ENCODE measurements around the gene CAMTA1.

Gene CAMTA1

DNA sequence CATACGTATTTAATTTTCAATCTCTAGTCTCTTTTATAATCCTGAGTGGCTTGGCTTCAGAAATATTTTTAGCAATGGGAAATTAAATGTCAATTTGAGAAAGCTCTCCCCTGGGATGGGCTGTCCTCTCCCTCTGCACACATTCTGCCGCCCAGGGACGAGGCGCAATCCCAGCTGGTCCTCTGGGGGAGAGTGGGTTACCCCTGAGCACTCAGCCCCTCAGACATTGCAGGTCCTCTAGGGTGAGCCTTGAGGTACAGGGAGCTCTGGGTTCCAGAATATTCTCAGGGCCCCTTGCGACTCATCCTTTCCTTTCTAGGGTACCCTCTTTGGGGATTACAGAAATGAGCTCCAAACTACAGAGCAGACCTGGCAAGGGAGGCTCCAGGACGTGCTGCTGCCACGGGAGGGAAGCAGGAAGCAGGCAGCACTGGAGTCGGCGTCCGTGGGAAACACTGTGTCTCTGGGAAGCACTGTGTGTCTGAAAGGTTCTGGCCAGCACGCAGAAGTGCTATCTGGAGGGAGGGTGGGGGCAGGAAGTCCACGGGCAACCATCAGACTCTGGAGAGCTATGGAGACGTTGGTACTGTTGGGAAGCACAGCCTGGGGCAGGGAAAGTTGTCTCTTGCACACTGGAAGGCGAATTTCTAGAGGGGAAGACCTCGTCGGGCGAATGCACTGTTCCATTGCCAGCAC lies 642.5 kb downstream of the CAMTA1 start:
- no peak for DNase-seq

DNA sequence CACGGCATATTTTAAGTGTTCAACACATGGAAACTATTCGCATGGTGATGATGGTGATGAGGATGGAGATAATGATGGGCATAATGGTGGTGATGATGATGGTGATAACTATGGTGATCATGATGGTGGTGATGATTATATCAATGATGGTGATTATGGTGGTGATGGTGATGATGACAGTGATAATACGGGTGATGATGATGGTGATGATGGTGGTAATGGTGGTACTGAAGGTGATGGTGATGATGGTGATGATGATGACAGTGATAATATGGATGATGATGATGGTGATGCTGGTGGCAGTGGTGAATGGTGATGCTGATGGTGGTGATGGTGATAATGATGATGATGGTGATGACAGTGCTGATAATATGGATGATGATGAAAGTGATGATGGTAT lies 644.0 kb downstream of the CAMTA1 start:
- DNase-seq, result no peak

DNA sequence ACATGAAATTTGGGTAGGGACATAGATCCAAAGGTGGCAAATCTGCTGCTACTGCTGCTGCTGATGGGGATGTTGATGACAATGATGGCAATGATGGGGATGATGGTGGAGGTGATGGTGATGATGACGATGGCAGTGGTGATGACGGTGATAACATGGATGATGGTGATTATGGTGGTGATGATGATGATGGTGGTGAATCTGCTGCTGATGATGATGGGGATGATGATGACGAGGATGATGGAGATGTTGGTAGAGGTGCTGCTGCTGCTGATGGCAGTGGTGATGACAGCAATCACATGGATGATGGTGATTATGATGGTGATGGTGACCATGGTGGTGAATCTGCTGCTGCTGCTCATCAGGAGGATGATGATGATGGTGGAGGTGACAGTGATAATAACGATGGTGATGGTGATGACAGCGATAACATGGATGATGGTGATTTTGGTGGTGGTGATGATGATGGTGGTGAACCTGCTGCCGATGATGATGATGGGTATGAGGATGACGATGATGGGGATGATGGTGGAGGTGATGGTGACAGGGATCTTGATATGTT lies 644.9 kb downstream of the CAMTA1 start:
- no peak for DNase-seq

DNA sequence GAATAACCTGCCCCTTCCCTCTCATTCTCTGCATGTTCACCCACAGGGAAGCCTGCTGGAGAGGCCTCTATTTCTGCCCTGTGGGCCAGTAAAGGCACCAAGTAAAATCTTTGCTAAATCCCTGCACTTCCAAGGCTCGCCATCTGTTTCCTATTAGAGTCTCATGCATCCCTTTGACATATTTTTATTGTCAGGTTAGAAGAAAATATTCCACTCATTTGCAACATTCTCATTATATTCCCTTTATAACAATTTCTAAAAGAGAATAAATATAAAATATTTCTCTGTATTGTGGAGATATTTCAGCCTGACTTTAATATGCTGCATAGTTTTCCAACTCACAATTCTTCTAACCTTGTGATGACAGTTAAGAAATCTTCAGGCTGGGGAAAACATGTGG lies 645.4 kb downstream of the CAMTA1 start:
- no peak for DNase-seq

DNA sequence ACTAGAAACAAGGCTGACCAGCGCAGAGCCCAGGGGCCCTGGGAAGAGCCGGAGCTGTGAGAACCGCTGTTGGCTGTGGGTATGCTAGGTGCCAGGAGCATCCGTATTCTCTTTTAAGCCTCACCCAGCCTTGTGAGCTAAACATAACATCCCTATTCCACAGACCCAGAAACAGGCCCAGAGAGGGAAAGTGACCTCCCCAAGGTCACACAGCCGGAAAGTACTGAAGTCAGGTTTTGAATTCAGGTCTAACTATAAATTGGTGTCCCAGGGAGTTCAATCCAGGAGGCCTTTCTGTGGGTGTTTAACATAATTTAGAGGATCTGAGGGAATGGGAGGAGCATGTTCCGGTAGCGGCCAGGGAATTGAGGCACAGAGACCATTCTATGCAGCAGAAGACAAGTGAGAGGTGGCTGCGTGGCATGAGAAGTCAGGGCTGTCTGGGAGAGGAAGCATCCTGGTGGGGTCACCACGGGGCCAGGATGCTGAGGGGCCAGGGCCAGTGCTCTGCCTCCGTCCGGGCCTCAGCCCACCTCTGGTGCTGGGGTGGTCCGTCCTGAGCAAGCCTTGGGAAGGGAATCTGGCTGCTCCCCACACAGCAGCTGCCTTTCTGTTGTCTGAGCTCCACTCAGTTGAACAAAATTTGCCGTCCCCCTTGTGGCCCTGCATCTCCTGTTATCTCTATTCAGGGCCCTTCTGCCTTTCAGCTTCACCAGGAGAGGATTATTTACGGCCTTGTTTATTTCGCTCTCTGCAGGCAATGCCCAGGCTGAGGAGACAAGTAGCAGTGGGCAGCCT lies 647.0 kb downstream of the CAMTA1 start:
- no peak for DNase-seq

DNA sequence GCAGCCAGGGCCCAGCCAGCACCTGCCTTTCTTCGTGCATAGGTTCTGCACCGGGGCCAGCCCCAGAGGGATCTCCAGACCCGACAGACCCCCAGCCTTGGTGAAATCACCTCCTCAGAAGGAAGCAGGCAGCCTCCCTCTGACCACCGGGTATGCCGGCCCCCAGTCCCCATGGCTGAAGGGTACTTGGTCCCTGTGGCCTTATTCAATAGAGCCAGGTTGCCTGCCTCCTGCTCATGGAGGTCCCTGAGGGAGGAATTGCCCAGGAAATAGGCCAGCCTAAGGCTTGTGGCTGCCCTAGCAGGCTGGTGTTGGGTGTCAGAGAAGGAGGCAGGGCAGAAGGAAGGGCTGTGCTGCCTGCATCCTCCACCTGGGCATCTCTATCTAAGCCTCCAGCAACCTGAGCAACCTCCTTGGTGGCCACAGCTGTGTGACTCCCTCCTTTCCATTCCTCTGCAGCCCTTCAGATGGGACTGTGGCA lies 647.7 kb downstream of the CAMTA1 start:
- no peak for DNase-seq

DNA sequence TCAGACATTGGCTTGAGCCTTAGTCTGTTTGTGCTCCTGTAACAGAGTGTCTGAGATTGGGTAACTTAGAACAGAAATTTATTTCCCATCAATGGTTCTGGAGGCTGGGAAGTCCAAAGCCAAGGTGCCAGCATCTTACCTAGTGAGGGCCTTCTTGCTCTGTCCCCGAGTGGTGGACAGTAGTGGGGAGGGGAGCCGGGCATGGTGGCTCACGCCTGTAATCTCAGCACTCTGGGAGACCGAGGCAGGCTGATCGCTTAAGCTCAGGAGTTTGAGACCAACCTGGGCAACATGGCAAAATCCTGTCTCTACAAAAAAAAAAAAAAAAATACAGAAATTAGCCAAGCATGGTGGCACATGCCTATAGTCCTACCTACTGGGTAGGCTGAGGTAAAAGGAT lies 649.3 kb downstream of the CAMTA1 start:
- no peak for DNase-seq

DNA sequence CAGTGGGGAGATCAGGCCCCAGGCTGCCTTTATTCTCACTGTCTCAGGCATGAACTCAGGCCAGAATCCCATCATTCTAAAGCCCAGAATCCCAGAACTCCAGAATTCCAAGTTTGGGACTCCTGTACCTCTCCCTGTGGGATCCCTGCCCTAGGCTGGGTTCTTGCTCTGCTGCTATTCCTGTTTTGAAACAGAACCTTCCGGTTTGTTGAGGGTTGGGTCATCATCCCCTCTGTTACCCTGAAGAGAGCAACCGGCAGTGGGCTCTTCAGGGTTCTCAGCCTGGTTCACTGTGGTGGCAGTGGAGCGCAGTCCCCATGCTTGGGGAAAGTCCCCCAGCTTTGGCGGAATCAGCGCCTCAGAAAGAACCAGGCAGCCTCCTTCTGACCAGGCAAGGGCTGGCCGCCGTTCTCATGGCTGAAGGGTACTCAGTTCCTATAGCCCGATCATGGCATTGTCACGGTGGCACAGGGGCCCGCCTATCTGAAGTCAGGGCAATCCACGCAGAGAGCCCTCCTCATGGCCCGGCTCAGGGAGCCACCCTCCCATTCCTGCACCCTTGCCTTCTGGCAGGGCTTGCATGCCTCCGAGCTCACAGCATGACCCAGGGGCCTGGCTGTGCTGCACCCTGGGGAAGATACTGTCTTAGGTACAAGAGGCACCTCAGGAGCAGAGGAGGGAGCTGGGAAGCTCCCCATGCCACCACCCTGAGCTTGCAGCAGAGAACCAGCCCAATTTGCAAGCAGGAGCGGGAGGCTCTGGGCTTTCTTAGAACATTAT lies 650.2 kb downstream of the CAMTA1 start:
- no peak for DNase-seq

DNA sequence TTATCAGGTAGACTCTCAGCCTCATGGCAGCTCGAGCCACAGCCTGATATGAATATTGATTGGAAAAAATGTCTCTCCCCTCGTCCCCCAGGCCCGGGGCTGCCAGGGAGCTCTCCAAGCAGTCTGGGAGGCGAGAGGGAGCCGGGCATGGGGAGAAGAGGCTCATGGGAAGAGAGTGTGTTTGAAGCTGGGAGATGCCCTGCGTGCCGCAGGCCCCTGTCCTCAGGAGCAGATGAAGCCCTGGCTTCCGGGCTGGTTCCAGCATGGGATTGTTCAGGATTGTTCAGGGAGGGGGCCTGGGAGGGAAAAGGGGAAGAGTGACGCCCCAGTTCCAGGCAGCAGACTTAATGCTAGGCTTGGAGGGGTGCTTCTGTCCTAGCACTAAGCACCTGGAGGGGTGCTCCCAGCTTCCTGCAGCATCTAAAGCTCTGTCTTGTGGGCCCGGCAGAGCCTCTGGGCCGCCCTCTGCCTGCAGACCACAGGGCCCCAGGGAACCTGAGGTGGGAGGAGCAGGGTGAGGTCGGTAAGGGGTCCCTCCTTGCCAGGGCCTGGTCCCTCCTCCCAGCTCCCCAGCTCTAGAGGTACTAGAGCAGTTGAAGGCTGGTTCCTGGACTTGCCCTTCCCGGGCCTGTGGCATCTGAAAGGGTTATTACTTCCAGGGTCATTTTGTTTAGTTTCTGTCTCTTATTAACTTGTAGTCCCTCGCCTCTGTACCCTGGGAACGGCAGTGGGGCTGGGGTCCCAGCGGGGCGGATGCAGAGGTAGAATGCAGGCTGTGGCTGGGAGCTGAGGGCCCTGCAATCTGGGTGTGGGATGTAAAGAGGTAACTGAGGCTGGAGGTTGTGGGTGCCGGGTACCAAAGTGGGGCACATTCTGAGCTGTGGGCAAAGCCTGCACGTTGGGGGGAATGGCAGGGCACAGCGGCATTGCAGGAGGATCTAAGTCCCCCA lies 651.1 kb downstream of the CAMTA1 start:
- DNase-seq, result no peak

DNA sequence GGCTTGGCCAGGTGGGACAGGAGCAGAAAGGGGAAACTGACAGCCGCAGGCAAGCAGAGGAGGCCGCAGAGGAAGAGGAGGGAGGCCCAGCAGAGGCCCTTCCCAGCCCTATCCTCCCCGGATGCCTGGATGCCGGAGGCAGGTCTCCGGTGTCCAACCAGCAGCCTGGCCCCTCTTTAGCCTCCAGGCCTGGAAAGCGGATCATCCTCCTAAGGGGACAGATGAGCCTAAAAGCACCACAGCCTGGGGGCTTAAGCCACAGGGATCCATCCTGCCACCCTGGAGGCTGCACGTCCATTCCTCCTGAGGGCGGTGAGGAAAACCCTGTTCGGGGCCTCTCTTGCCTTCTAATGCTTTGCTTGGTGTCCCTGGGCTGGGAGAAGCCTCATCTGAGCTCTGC lies 651.8 kb downstream of the CAMTA1 start:
- DNase-seq, result no peak

DNA sequence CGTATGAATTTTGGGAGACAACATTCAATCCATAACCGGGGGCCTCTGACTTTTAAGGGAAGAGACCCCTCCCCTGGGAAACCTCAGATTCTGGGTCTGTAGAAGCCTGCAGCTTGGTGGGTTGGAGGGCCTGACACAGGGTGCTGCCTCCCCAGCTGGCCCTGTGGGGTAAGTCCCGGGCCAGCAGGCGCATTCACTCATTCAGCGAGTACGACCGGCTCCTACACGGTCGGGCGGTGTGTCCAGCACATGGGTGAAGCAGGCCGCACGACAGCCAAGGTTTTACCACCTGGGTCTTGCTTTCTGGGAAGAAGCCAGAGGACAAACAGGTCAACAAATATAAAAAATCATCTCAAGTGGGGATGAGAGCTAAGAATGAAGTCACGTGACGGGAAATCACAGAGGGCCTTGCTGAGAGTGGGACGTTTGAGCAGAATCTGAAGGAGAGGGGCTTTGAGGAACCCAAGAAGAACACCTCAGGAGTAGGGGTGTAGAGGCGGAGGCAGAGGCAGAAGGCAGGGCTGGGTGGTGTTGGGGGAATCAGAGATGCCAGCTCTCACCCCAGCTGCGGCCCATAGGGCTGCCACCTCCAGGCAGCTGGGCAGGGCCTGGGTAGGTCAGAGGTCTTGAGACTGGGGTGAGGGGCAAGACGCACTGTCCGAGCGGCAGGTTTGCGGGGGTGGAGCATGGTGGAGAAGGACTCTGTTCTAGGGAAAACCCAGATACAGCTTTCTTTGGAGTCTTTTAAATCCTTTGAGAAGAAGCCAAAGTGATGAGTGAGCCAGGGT lies 652.5 kb downstream of the CAMTA1 start:
- no peak for DNase-seq

DNA sequence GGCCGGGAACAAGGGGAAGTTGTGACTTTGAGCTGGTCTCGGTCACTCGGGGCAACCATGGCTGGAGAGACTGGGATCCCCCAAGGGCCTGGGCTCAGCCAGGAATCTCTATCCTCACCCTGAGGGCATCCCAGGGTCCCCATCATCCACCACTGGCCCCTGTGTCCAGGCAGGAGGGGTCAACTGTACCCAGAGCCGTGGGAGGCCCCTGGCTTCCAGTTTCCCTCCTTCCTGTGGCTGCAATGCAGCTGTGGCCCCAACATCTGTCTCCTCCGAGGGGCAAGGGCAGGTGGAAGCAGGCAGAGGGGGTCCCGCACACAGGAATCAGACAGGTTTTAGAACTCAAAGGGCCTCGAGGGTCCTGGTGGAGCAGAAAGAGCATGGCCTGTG lies 653.1 kb downstream of the CAMTA1 start:
- DNase-seq, result no peak

DNA sequence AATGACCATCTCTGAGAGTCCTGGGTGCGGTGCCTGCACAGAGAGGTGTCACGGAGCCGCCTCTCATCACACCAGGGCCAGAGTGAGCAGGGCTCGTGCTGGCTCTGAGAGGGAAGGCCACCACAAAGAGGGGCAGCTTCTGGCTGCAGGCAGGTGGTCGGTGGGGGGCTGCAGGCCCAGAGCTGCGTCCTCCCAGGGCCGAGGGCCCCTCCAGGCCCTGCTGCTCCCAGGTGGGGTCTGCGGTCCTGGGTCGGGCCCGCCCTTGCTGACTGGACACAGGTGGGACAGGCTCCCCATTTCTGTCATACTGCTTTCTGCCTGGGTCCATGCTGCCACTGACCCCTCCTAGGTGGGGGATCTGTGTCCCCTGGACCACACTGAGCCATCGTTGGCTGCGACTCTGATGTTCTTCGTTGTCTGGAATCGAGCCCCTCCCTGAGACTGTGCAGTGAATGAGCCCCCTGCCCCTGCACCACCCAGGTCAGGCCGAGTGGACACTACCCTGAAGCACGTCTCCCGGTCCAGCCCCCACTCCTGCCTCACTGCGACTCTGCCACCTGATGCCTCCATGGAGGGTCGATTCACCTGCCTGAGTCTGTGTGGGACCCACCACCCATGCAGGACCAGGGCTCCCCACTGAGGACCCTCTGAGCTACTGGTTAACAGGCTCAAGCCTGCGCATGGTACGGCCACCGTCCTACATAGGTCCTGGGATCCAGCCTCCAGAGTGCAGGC lies 653.8 kb downstream of the CAMTA1 start:
- no peak for DNase-seq

DNA sequence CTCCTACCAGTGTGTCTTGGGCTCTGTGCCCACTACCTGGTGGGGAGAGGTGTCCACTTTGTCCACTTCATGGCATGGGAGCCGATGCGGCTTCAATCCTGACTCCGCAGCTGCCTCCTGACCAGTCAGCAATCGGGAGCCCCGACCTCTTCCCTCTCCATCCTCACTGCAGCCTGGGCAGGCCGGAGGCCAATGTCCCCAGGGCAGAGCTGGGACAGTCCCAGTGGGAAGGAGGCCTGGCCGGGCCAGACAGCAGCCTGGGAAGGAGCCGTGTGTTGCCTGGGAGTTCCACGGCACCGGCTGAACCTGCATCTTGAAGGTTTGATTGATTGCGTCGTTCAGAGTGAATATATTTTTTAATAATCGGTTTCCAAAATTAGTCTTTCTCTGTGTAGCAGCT lies 654.9 kb downstream of the CAMTA1 start:
- no peak for DNase-seq

DNA sequence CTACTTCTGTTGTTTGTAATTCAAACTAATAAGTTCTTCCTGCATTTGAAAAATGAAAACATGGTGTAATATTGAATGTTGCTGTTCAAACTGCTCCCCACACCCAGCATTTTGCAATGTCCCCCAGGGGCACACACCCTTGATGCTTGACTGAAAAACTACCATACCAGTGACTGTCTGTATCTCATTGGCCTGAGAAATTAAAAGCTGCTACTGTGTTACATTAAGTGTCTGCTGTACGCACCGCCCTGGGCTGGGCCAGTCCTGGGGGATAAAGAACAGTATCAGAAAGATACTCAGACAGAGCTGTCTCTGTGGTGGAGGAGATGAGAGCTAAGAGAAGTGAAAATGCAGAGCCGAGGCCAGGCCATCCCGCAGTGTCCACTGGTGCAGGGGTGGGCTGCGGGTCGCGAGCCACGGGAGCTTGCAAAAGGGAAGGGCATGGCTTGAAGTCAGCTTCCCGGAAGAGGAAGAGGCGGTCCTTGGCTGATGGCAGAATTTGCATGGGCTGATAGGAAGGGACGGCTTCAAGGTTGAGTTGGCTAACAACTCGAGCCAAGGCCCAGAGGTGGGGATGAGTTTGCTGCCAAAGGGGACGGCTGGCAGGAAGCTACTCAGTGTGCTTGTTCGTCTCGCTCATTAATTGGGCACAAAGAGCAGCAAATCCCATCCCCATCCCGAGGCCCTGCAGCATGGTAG lies 656.0 kb downstream of the CAMTA1 start:
- DNase-seq, result no peak

DNA sequence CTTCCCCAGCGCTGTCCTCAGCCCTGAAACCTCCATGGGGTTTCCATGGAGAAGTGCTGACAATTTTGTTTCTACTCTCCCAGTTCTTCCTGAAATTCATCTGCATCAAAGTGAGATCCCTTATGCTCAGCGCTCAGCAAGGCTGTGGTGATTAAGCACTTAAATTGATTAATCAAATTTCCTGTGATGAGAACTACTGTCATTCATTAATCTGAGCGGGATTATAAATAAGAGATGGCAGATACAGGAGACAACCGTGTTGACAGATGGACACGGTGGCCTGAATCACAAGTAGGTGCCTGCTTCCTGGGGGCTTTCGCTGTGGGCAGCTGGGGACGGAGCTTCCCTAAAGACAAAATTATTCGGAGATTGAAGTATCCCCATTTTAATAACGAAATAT lies 656.8 kb downstream of the CAMTA1 start:
- no peak for DNase-seq

DNA sequence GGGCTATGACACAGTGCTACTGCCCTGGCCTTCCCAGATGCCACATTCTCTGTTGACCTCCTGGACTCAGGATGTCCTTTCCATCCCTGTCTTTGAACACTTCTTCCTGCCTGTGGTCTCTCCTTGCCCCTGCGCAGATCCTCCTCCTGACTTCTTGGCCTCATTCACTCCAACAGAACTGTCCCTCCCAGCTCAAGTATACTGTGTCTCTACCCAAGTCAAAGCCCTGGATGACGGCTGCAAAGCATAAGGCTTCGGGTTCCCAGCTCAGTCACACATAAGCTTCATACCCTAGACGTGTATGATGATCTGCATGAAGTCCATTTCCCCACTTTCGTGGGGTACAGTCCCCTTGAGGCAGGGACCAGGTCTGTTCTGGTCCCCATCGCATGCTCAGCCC lies 657.7 kb downstream of the CAMTA1 start:
- no peak for DNase-seq

DNA sequence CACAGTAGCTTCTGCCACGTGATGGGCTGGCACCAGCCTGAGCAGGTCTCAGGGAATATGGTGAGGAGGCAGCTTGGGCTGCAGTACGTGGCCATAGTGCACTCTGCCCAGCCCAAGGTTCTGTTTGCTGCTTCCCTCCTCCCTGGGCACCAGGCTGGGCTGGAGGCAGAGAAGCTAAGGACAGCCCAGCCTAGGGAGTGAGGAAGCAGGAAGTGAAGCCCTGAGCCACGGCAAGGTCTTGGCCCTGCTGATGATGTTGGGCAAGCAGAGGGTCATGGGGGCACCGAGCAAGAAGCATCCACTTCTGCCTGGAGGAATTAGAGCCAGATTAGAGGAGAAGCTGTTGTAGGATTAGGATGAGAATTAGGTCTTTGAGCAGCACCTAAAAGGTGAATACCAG lies 659.1 kb downstream of the CAMTA1 start:
- no peak for DNase-seq

DNA sequence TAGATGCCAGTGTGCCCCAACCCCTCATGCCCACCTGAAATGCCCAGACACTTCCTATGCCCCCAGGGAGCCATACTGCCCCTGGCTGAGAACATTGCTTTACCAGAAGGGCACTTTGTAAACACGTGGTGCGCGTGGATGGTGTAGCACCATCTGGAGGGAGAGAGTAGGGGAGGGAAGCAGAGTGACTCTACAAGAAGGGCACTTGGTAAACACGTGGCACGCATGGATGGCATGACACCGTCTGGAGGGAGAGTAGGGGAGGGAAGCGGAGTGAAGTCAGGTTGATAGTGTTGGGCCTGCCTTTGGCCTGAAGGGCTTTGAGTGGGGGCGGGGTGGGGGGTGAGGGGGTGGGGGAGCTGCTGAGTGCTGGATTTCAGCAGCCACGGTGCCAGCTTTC lies 661.8 kb downstream of the CAMTA1 start:
- no peak for DNase-seq

DNA sequence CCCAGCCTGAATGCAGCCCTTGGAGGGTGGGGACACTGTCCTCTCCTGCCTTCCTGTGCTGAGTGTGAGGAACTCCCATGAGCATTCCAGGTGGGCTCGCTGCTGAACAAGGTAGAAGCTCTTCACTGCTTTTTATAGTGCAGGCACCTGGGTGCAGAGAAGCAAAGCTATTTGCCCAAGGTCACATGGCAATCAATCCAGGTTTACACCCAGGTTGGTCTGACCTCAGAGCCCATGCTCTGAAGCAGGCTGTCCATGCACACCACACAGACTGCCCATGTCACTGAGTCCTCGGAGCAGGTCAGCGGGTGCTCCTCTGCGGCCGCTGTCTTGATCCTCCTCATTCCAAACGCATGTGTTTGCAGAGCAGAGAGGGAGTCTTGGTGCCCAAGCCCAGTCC lies 662.5 kb downstream of the CAMTA1 start:
- no peak for DNase-seq
